GM10847 (cell line): Measurements from ENCODE around the gene ZBTB16.

Source experiments
- POLR2A ChIP-seq: IDR thresholded peaks from 2 replicates; pipeline ENCODE4 v1.6.1; 2011; ENCODE audit not compliant: insufficient read length; ENCODE audit errors: extremely low read depth

ZBTB16 gene

GRCh38 chr11:114073007-114073827, 13.7 kb downstream of the ZBTB16 start:
- TF ChIP-seq POLR2A = no peak

DNA sequence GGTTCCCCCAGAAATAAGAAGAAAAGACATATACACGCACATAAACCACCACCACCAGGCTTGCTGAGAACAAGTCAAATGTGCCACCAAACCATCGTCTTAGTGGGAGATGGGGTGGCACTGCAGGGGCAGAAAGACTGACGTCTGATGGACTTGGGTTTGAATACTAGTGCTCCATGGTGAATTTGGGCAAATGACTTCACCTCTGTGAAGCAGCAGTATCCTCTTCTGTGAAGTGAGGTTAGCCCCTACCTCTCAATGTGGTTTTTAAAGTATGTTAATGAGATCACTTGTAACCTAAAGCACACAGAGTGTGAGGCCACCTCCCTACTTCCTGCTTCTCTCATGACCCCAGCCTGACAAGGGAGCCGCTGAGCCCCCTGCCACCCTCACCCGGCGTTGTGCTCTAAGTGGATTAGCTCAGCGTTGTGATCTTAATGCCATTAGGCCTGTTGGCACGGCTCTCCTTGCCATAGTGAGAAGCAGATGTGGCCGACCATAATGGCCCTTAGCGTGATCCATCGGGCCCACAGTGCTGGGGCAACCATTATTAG, 14.4 kb downstream of the ZBTB16 start:
- no peak for TF ChIP-seq POLR2A

GRCh38 chr11:114074546-114075343, 15.2 kb downstream of the ZBTB16 start:
- TF ChIP-seq POLR2A = no peak

DNA sequence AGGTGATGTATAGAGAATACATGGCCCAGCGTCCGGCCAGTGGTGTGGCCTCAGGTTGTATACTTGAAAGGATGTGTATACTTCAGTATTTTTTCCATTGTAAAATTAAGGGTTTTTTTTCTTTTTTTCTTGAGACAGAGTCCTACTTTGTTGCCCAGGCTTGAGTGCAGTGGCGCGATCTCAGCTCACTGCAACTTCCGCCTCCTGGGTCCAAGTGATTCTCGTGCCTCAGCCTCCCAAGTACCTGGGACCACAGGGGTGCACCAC, 15.8 kb downstream of the ZBTB16 start:
- no peak for TF ChIP-seq POLR2A

GRCh38 chr11:114075891-114076441, 16.5 kb downstream of the ZBTB16 start:
- no peak for TF ChIP-seq POLR2A

- TF ChIP-seq POLR2A = no peak
These were observed 17.4 kb downstream of the ZBTB16 start for GRCh38 chr11:114076921-114077331.

DNA sequence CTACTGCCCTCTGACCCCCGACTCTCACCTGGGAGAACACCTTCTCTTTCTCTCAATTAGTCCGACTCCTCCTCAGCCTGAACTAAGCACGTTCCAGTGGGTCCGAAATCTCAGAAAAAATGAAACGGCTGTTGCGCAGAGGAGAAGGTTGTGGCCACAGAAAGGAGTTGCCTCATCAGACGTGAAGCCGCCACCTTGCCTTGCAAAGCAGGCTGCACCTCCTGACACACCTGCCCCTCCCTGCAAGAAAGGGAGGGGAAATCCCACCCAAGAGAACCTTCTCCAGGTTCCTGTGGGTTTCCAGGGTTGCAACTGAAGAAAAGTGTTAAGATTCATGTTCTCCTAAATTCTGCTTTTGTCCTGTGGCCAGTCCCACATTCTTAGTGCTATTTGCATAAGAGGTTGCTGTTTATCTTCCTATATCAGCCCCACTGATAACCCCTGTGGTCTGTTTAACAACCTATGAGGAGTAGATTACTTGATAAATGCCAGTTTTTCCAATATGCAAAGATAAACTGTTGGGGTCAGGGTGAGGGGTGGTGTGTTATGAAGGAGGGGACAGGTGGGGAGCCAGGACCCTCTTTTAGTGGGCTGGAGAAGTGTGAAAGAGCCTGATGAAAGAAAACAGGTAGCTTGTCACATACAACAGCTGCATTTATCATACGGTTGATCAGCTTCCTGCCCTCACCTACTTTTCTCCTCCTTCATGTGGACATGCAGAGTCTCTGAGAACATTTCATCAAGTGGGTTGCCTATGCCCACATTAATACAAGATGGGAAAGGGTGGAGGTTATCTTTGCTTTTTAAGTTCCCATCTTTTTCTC, 18.2 kb downstream of the ZBTB16 start:
- no peak for TF ChIP-seq POLR2A

DNA sequence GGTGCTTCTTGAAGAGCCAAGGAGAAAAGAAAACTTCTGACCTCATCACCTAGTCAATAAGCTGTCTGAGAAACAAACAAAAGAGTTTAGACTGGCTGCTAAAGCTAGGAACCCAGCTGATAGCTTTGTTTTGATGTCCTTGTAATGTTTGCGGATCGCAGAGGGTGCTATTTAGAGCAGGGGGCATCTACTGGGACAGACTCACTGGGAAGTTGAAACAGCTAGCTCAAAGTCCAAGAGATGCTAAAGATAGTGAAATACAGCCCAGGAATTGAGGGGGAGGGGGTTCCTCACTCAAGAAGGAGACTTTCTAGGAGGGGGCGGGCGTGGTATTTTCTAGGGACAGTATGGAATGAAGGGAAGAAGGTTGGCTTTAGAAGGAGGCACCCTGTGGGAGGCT, 18.9 kb downstream of the ZBTB16 start:
- no peak for TF ChIP-seq POLR2A

DNA sequence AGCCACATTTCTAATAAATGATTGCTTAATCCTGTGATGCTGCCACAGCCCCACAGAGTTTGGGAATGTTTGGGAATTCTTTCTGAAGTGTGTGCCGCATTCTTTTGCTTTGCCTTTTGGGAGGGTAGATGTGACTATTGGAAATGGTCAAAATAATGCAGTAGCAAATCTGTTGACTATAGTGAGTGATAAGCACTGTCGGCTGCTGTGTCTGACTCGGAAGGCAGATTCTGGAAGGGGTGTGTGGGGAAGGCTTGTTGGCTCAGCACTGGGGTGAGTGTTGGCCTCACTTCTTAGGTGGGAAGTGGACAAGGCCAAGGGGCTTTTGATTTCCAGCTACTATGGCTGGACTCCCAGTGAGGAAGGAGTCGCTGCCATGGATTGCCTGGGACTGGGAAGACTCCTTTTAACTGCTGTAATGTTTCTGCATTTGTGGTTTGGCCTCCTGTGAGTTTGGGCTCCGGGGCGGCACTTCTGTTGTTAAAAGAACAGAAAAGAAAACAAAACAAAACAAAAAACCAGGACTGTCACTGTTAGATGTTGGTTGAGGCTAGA, 20.1 kb downstream of the ZBTB16 start:
- no peak for TF ChIP-seq POLR2A

- TF ChIP-seq POLR2A = no peak
These were observed 20.7 kb downstream of the ZBTB16 start for GRCh38 chr11:114080219-114080618.

DNA sequence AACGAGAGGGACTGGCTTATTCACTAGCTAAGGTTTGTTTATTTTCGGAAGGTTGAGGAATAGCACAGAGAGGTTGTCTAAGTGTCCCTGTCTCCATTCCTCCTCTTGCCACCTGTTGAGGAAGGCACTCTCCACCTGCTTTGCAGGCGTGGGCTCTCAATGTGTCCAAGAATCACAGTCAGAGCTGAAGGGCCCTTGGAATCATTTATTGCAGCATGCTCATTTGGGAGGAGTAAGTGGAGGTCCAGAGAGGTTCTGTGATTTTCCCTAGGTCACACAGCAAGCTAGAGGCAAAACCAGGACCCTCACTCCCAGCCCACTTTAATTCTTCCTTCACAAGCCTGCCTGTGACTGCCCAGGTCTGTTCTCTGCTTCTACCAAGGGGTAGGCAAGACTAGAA, 21.3 kb downstream of the ZBTB16 start:
- TF ChIP-seq POLR2A = no peak

DNA sequence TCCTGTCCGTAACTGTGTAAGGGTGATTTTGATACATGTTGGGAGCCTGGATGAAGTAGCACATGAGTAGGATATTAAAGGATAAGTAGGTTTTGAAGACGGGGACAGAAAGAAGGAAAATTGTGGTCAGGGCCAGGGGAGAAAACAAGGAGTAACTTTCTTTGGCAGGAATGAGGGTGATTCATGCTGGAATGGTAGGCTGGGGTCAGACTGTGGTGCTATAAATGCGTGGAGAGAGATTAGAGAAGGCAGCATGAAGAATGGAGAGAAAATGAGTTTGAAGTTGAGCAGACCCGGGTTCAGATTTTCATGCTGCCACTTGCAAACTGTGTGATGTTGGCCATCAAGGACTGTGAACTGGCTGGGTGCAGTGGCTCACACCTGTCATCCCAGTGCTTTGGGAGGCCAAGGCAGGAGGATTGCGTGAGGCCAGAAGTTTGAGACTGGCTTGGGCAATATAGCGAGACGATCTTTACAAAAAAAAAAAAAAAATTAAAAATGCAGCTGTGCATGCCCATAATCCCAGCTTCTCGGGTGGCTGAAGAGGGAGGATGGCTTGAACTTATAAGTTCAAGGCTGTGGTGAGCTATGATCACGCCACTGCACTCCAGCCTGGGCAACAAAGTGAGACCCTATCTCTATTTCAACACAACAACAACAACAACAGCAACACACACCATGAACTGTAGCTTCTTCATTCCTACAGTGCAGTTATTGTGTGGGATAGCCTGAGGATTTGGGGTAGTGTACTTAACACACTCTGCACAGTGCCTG, 22.3 kb downstream of the ZBTB16 start:
- TF ChIP-seq POLR2A = no peak

DNA sequence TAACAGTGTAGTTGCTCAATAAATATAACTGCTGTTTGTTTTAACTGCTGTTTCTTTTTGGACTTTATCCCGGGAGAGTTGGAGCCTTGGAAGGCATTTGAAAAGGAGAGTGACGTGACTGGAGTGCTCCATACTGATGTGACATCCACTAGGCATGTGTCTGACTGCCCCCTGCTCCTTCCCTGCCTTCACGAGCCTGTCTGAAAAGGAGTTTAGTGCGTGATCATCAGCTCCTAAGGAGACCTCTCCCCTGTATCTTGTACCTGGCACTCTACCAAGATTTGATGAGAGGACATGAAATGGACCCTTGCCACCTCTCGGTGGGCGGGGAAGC, 22.9 kb downstream of the ZBTB16 start:
- no peak for TF ChIP-seq POLR2A

DNA sequence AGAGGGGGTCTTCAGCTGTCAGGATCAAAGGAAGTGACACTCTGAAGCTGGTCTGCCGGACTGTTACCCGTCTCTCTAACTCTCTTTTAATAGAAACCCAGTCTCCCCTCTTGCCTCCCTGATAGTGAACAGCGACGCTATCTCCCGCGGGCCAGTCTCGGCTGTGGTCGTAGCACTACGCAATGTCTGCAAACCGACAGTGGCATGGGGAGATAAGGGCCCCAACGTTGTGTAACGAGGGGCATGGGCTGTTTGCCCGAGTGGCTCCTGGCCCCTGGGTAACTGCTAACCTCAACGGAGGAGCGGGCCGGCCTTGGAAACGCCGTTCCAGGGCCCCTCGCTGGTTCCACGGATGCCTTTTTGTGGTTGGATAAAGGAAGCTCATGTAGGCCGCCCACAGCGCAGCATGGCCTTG, 23.3 kb downstream of the ZBTB16 start:
- TF ChIP-seq POLR2A = no peak
